ENCODE measurements around the gene AMIGO2. TPM values are rescaled to one million over a fixed set of nuclear protein-coding genes. Genes with fewer than 3 reads are reported as not detected.

AMIGO2 gene
- total RNA-seq, 1 experiment from 2014 or later = 16.7 TPM

DNA sequence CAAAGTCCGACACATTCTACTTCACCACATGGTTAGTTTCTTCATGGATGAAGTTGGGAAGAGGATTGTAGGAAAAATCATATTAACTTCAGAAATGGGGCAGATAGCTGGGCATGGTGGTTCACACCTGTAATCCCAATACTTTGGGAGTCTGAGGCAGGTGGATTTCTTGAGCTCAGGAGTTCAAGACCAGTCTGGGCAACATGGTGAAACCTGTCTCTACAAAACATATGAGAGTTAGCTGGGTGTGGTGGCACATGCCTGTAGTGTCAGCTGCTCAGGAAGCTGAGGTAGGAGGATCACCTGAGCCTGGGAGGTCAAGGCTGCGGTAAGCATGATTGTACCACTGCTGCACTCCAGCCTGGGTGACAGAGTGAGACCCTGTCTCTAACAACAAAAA is 49.9 kb downstream of the AMIGO2 start:
- TF ChIP-seq EZH2 (IDR thresholded peaks at IDR 0.05; ENCODE audit: borderline replicate concordance, low read depth, low read length, poor library complexity, severe bottlenecking) = no peak
- TF ChIP-seq, protein P1, sequence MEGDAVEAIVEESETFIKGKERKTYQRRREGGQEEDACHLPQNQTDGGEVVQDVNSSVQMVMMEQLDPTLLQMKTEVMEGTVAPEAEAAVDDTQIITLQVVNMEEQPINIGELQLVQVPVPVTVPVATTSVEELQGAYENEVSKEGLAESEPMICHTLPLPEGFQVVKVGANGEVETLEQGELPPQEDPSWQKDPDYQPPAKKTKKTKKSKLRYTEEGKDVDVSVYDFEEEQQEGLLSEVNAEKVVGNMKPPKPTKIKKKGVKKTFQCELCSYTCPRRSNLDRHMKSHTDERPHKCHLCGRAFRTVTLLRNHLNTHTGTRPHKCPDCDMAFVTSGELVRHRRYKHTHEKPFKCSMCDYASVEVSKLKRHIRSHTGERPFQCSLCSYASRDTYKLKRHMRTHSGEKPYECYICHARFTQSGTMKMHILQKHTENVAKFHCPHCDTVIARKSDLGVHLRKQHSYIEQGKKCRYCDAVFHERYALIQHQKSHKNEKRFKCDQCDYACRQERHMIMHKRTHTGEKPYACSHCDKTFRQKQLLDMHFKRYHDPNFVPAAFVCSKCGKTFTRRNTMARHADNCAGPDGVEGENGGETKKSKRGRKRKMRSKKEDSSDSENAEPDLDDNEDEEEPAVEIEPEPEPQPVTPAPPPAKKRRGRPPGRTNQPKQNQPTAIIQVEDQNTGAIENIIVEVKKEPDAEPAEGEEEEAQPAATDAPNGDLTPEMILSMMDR (conservative IDR thresholded peaks at IDR 0.05; ENCODE audit: low read depth, low read length) = no peak
- Histone ChIP-seq H3K36me3 (ENCODE audit: insufficient read depth, low read length, poor library complexity, severe bottlenecking) (no peaks in the 10 kb centered on the region), H3K4me3 (ENCODE audit: low read depth, low read length, poor library complexity, severe bottlenecking) (no peak overlapping the region), H3K4me1 (ENCODE audit: insufficient read depth, low read length, poor library complexity, severe bottlenecking) (no peaks in the 10 kb centered on the region), H3K9me3 (ENCODE audit: low read depth, low read length, poor library complexity, severe bottlenecking) (no peaks in the 10 kb centered on the region), H3K27ac (ENCODE audit: low read depth, low read length, poor library complexity, severe bottlenecking) (no peak overlapping the region), H3K27me3 (replicated peaks; ENCODE audit: insufficient read depth, low read depth, low read length, poor library complexity) (no peaks in the 10 kb centered on the region)
- no TSS peak for BruUV-seq (replicated peaks)
- no peak for DNase-seq (ENCODE audit: low spot score)
- intact Hi-C loops (cut with micrococcal nuclease; ENCODE audit: unreplicated experiment) = loop anchor here (5.0 to 10.0 kb wide), 4 partner anchors 42 to 875 kb away; no protein-coding TSS in a partner anchor
- POLR2A ChIA-PET (ENCODE audit: low non-redundant PET) = no interaction called here
- CTCF ChIA-PET = no interaction called here

DNA sequence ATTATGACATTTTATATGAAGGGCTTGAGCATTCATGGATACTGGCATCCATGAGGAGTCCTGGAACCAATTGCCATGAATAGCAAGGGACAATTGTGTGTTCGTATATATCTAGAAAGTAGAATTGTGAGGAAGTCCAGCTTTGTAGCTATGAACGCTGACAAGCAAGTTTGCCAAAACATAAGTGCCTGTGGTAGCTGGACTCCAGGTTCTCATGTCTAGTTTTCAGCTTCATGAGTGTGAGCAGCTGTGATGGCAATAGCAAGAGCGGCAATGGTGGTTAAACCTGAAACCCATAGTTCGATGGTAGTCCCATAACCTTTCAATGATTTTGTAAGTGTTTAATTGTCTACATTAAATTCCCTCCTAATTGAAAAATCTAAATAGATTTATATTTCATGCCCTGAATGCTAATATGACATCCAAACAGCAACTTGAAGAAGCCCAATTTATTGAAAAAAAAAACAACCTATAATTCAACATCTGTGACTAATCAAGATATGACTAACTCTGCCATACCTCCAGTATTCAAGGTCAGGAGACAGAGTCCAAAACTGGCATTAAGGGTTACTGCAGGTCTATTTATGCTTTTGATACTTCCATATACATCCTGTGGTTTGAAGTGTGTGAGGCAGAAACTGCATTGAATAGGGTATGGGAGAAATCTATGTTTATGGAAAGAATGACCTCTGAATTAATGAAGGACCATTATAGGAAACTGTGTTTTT is 50.6 kb downstream of the AMIGO2 start:
- ChIA-PET POLR2A (ENCODE audit: low non-redundant PET) (no interaction called here), CTCF (no interaction called here)
- intact Hi-C loops (cut with micrococcal nuclease; ENCODE audit: unreplicated experiment) = loop anchor here (10.0 kb wide), 1 partner anchor 874 kb away; no protein-coding TSS in a partner anchor
- H3K4me1 ChIP-seq (ENCODE audit: insufficient read depth, low read length, poor library complexity, severe bottlenecking) = no peaks in the 10 kb centered on the region
- DNase-seq (ENCODE audit: low spot score) = no peak
- TF ChIP-seq, protein P1 (conservative IDR thresholded peaks at IDR 0.05; ENCODE audit: low read depth, low read length) = no peak
- TF ChIP-seq EZH2 (IDR thresholded peaks at IDR 0.05; ENCODE audit: borderline replicate concordance, low read depth, low read length, poor library complexity, severe bottlenecking) = no peak
- H3K27ac ChIP-seq (ENCODE audit: low read depth, low read length, poor library complexity, severe bottlenecking) = no peak overlapping the region
- H3K36me3 ChIP-seq (ENCODE audit: insufficient read depth, low read length, poor library complexity, severe bottlenecking) = no peaks in the 10 kb centered on the region
- H3K27me3 ChIP-seq (replicated peaks; ENCODE audit: insufficient read depth, low read depth, low read length, poor library complexity) = no peaks in the 10 kb centered on the region
- H3K9me3 ChIP-seq (ENCODE audit: low read depth, low read length, poor library complexity, severe bottlenecking) = no peaks in the 10 kb centered on the region
- no TSS peak for BruUV-seq (replicated peaks)
- H3K4me3 ChIP-seq (ENCODE audit: low read depth, low read length, poor library complexity, severe bottlenecking) = no peak overlapping the region

DNA sequence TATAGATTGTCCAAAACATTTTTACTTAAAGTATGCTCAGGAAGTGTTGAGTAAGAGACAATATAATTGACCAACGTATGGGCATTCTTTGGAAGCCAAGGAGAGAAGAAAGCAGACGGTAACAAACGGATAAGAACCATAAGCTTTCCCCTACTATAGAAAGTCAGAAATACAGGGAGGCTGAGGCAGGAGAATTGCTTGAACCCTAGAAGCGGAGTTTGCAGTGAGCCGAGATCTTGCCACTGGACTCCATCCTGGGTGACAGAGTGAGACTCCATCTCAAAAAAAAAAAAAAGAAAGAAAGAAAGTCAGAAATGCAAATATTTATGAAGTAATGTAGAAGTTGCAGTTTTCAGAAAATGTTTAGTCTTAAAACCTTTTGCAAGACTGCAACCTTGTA is 51.6 kb downstream of the AMIGO2 start:
- no peaks in the 10 kb centered on the region for H3K36me3 ChIP-seq (ENCODE audit: insufficient read depth, low read length, poor library complexity, severe bottlenecking)
- ChIA-PET CTCF (no interaction called here), POLR2A (ENCODE audit: low non-redundant PET) (no interaction called here)
- TF ChIP-seq EZH2 (IDR thresholded peaks at IDR 0.05; ENCODE audit: borderline replicate concordance, low read depth, low read length, poor library complexity, severe bottlenecking) = no peak
- TF ChIP-seq, protein P1 (conservative IDR thresholded peaks at IDR 0.05; ENCODE audit: low read depth, low read length) = no peak
- DNase-seq (ENCODE audit: low spot score) = no peak
- H3K27ac ChIP-seq (ENCODE audit: low read depth, low read length, poor library complexity, severe bottlenecking) = no peak overlapping the region
- H3K9me3 ChIP-seq (ENCODE audit: low read depth, low read length, poor library complexity, severe bottlenecking) = no peaks in the 10 kb centered on the region
- H3K4me3 ChIP-seq (ENCODE audit: low read depth, low read length, poor library complexity, severe bottlenecking) = no peak overlapping the region
- no peaks in the 10 kb centered on the region for H3K27me3 ChIP-seq (replicated peaks; ENCODE audit: insufficient read depth, low read depth, low read length, poor library complexity)
- H3K4me1 ChIP-seq (ENCODE audit: insufficient read depth, low read length, poor library complexity, severe bottlenecking) = no peaks in the 10 kb centered on the region
- BruUV-seq (replicated peaks) = no TSS peak
- intact Hi-C loops (cut with micrococcal nuclease; ENCODE audit: unreplicated experiment) = loop anchor here (10.0 kb wide), 1 partner anchor 873 kb away; no protein-coding TSS in a partner anchor

Other genes with a start within 250 kb of the AMIGO2 start
- 2.1 and 3.1 TPM in 2 replicates for gene PCED1B, start 338 bp downstream of the AMIGO2 start, total RNA-seq (2021)

All from A673 (cell line).